Mucosa of descending colon (tissue), 3 donors: ENCODE data around the gene OR11G2. TPM values are rescaled to one million over a fixed set of nuclear protein-coding genes. Genes with fewer than 3 reads are reported as not detected.
"Not testable (repeated sequence)": the region's sequence is repeated elsewhere in the genome, so short reads cannot be mapped to it uniquely, and the experiment has no call there.

Experiments used
- ATAC-seq: fragments of 200-7000 bp; cut with Tn5 transposase; one replicate; pipeline ENCODE4 v1.9.1; 2020; ENCODE audit warnings: mild to moderate bottlenecking, moderate library complexity
- DNase-seq, 3 donors: peaks; one replicate each; pipeline ENCODE4 v3.0.0-alpha.2; 2020
- H3K36me3 ChIP-seq: fragments of 200-600 bp; one replicate; pipeline ENCODE4 v1.8.0; 2021; ENCODE audit warnings: low read depth, mild to moderate bottlenecking
- H3K4me1 ChIP-seq: fragments of 200-600 bp; one replicate; pipeline ENCODE4 v1.8.0; 2021; ENCODE audit warnings: low read depth, mild to moderate bottlenecking
- H3K4me3 ChIP-seq: fragments of 200-600 bp; one replicate; pipeline ENCODE4 v1.8.0; 2021; ENCODE audit warnings: mild to moderate bottlenecking
- H3K9me3 ChIP-seq: fragments of 200-600 bp; one replicate; pipeline ENCODE4 v1.8.0; 2021; ENCODE audit warnings: mild to moderate bottlenecking
- intact Hi-C, 2 donors: fragments of 100-400 bp; cut with DNase I in 1 of 2; cut with micrococcal nuclease in 1 of 2; formaldehyde crosslinking; loops; one replicate each; pipeline versions ENCODE4 v1.11.0 to v1.11.1; 2022; cut with DNase I, micrococcal nuclease
- long read RNA-seq, 2 donors: library from polyadenylated mRNA; unstranded; transcript quantifications; one replicate each; pipeline ENCODE4 v2.0.0, GENCODE V29; 2019 to 2021
- total RNA-seq, 3 donors: library from RNA; stranded (reverse); fragmentation: NEBNext Ultra II Directional in 2 of 3; extraction: Animal tissue kit (Norgen Biotek cat#: 25700) in 2 of 3; gene quantifications; one replicate each; pipeline versions ENCODE4 v1.2.1 to v1.2.4, GENCODE V29; 2021 to 2023
- TF ChIP-seq, protein P1 (sequence below): fragments of 200-600 bp; IDR thresholded peaks from one replicate; pipeline ENCODE4 v1.8.0; 2022; ENCODE audit warnings: antibody characterized with exemption, mild to moderate bottlenecking
- donor health status: DM: no; HTN: no; CAD: no; lungs with moderate emphysema.
- donor health status: DM: no; HTN: no; CAD: no.
- donor health status: DM: no; HTN: yes; CAD: no.

Gene OR11G2, protein sequence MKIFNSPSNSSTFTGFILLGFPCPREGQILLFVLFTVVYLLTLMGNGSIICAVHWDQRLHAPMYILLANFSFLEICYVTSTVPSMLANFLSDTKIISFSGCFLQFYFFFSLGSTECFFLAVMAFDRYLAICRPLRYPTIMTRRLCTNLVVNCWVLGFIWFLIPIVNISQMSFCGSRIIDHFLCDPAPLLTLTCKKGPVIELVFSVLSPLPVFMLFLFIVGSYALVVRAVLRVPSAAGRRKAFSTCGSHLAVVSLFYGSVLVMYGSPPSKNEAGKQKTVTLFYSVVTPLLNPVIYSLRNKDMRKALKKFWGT
- total RNA-seq, result not detected
- long read RNA-seq, donor 1, result 0 reads
- long read RNA-seq, donor 2, result 0 reads

DNA sequence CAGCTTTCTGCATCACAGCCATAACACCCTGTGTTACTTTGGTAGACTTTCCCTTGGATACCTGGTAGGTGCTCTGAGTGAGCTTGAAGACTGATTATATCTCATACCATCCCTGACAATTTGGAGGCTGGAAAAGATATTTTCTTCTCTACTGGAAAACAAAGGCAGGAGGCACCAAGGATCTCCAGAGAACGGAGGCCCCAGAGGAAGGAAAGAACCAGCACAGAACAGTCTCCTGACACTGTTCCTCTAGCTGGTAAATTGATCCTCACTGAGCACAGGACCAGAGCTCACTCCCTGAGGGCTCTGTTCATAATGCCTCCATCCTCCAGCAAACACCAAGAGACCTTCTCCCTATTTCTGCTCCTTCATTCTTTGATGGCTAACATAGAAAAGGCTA is at the start of gene OR11G2:
Gene OR11G2 (plus strand): TSS at position 301 of the 400 bp plus-strand sequence. CDS start 6,542 bp downstream, outside the sequence.
- Histone ChIP-seq H3K36me3 (no peaks in the 10 kb centered on the region), H3K9me3 (no peaks in the 10 kb centered on the region), H3K4me3 (no peak within 1 kb of the TSS), H3K4me1 (no peaks in the 10 kb centered on the region)
- DNase-seq (no peak), ATAC-seq (no peak)
- TF ChIP-seq, protein P1, sequence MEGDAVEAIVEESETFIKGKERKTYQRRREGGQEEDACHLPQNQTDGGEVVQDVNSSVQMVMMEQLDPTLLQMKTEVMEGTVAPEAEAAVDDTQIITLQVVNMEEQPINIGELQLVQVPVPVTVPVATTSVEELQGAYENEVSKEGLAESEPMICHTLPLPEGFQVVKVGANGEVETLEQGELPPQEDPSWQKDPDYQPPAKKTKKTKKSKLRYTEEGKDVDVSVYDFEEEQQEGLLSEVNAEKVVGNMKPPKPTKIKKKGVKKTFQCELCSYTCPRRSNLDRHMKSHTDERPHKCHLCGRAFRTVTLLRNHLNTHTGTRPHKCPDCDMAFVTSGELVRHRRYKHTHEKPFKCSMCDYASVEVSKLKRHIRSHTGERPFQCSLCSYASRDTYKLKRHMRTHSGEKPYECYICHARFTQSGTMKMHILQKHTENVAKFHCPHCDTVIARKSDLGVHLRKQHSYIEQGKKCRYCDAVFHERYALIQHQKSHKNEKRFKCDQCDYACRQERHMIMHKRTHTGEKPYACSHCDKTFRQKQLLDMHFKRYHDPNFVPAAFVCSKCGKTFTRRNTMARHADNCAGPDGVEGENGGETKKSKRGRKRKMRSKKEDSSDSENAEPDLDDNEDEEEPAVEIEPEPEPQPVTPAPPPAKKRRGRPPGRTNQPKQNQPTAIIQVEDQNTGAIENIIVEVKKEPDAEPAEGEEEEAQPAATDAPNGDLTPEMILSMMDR, result no peak
- intact Hi-C loops, result no loop called here

DNA sequence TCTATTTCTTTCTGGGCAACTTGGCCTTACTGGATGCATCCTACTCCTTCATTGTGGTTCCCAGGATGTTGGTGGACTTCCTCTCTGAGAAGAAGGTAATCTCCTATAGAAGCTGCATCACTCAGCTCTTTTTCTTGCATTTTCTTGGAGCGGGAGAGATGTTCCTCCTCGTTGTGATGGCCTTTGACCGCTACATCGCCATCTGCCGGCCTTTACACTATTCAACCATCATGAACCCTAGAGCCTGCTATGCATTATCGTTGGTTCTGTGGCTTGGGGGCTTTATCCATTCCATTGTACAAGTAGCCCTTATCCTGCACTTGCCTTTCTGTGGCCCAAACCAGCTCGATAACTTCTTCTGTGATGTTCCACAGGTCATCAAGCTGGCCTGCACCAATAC is 46.8 kb upstream of the OR11G2 start:
- no peak for ATAC-seq
- no peaks in the 10 kb centered on the region for H3K36me3 ChIP-seq
- intact Hi-C loops, result no loop called here
- H3K4me1 ChIP-seq, result no peaks in the 10 kb centered on the region
- H3K9me3 ChIP-seq, result no peaks in the 10 kb centered on the region
- H3K4me3 ChIP-seq, result no peak overlapping the region
- TF ChIP-seq, protein P1, result no peak
- DNase-seq, result no peak

DNA sequence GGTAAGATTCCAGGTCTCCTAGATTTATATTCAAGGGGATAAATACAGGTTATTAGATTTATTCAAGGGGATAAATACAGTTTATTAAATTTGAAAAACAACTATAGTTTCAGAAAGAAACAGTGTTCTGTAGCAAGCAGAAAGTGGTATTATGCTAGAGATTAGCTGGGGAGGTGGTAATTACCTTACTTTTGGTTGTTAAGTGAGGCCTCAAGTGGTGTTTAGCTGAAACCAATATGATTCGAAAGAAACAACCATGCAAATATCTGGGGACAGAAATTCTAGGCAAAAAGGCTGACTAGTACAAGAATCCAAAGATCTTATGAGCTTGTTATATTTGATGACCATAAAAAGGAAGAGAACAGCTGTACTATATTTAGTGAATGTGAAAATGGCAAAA is 45.9 kb upstream of the OR11G2 start:
- intact Hi-C loops, result no loop called here

DNA sequence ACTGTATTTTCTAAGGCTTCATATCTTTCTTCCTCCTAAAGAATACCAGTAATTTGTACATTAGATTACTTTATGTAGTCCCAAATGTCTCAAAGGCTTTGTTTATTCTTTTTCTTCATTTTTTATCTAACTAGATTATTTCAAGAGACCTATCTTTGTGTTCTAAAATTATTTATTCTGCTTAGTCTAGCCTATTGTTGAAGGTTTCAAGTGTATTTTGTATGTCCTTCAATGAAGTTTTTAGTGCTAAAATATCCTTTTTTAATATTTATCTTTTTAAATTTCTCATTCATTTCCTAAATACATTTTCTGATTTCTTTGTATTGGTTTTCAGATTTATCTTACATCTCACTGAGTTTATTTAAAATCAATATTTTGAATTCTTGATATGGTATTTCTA is 26.2 kb upstream of the OR11G2 start:
- intact Hi-C loops, result no loop called here
- TF ChIP-seq, protein P1, result no peak

More for the DNA sequence above, 45.9 kb upstream of the OR11G2 start:
- no peaks in the 10 kb centered on the region for H3K4me1 ChIP-seq
- peaks cover 3% of the 10 kb centered on the region for H3K9me3 ChIP-seq
- TF ChIP-seq, protein P1, result no peak
- DNase-seq, result no peak
- H3K4me3 ChIP-seq, result no peak overlapping the region
- H3K36me3 ChIP-seq, result no peaks in the 10 kb centered on the region
- no peak for ATAC-seq

DNA sequence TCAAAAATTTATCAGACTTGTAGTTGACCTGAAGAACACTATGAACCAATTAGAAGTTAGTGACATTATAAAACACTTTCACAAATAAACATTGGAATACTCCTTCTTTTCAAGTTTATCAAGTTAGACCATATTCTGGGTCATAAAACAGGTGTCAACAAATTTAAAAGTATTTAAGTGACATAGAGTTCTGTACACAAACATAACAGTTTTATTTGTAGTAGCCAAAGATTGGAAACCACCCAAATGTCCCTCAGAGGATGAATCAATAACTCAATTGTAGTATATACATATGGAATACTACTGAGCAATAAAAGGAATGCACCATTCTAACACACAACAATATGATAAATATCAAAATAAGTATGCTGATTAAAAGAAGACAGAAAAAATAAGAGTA is 23.6 kb upstream of the OR11G2 start:
- intact Hi-C loops, result no loop called here
- Histone ChIP-seq H3K4me3 (no peak overlapping the region), H3K4me1 (no peaks in the 10 kb centered on the region), H3K36me3 (no peaks in the 10 kb centered on the region), H3K9me3 (peaks cover 22% of the 10 kb centered on the region)
- ATAC-seq (no peak), DNase-seq (no peak)
- TF ChIP-seq, protein P1, result no peak

More for the DNA sequence above, 26.2 kb upstream of the OR11G2 start:
- no peak for DNase-seq
- H3K4me3 ChIP-seq, result no peak overlapping the region
- no peaks in the 10 kb centered on the region for H3K36me3 ChIP-seq
- no peaks in the 10 kb centered on the region for H3K4me1 ChIP-seq
- peaks cover 22% of the 10 kb centered on the region for H3K9me3 ChIP-seq
- no peak for ATAC-seq

DNA sequence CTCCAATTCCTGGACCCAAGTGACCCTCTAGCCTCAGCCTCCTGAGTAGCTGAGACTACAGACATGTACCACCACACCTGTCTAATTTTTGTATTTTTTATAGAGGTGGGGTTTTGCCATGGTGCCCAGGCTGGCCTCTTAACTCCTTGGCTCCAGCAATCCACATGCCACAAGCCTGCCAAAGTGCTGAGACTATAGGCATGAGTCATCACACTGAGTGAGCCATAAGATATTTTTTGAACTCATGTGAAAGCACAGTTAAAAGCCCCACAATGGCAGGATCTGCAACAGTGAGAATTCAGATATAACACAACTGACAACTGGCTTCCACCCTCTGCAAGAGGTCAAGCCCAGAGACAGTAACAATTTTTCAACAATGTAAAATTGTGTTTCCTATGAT is 20.8 kb upstream of the OR11G2 start:
- H3K4me3 ChIP-seq, ATAC-seq: not testable (repeated sequence)

DNA sequence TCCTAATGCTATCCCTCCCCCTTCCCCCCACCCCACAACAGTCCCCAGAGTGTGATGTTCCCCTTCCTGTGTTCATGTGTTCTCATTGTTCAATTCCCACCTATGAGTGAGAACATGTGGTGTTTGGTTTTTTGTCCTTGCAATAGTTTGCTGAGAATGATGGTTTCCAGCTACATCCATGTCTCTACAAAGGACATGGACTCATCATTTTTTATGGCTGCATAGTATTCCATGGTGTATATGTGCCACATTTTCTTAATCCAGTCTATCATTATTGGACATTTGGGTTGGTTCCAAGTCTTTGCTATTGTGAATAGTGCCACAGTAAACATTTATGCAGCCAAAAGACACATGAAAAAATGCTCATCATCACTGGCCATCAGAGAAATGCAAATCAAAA is 16.5 kb upstream of the OR11G2 start:
- H3K4me1 ChIP-seq, intact Hi-C loops, H3K4me3 ChIP-seq, H3K36me3 ChIP-seq, ATAC-seq, DNase-seq, H3K9me3 ChIP-seq: not testable (repeated sequence)

More for the DNA sequence above, 20.8 kb upstream of the OR11G2 start:
- H3K9me3 ChIP-seq, DNase-seq, intact Hi-C loops, H3K36me3 ChIP-seq, H3K4me1 ChIP-seq: not testable (repeated sequence)
